Measurements from ENCODE around the gene LNP1. TPM values are rescaled to one million over a fixed set of nuclear protein-coding genes. Genes with fewer than 3 reads are reported as not detected.
A peak's percentile ranks its signal among the peaks of the same experiment; 100 is the strongest.

The LNP1 gene
- total RNA-seq, 3 donors from 2014 or later: 1.2 to 1.7 (median 1.3) TPM

GRCh38 chr3:100492059-100493006 lies 91.0 kb downstream of the LNP1 start, which contains the start of gene TMEM45A:
TMEM45A (plus strand) TSS chr3:100492619; CDS start chr3:100555212, 62,593 bp downstream.
- peak; percentile 93 to 97 (median 97) for DNase-seq
- H3K4me3 ChIP-seq: no peak within 1 kb of the TSS
- intact Hi-C loops (cut with DNase I, micrococcal nuclease): no loop called here
- TF ChIP-seq, protein P1, sequence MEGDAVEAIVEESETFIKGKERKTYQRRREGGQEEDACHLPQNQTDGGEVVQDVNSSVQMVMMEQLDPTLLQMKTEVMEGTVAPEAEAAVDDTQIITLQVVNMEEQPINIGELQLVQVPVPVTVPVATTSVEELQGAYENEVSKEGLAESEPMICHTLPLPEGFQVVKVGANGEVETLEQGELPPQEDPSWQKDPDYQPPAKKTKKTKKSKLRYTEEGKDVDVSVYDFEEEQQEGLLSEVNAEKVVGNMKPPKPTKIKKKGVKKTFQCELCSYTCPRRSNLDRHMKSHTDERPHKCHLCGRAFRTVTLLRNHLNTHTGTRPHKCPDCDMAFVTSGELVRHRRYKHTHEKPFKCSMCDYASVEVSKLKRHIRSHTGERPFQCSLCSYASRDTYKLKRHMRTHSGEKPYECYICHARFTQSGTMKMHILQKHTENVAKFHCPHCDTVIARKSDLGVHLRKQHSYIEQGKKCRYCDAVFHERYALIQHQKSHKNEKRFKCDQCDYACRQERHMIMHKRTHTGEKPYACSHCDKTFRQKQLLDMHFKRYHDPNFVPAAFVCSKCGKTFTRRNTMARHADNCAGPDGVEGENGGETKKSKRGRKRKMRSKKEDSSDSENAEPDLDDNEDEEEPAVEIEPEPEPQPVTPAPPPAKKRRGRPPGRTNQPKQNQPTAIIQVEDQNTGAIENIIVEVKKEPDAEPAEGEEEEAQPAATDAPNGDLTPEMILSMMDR (IDR thresholded peaks at IDR 0.05): no peak
- no peaks in the 10 kb centered on the region for H3K4me1 ChIP-seq (ENCODE audit: low read depth)
- H3K9me3 ChIP-seq: no peaks in the 10 kb centered on the region
- ATAC-seq: peak; percentile 100
- no peaks in the 10 kb centered on the region for H3K36me3 ChIP-seq (ENCODE audit: low read depth)

DNA sequence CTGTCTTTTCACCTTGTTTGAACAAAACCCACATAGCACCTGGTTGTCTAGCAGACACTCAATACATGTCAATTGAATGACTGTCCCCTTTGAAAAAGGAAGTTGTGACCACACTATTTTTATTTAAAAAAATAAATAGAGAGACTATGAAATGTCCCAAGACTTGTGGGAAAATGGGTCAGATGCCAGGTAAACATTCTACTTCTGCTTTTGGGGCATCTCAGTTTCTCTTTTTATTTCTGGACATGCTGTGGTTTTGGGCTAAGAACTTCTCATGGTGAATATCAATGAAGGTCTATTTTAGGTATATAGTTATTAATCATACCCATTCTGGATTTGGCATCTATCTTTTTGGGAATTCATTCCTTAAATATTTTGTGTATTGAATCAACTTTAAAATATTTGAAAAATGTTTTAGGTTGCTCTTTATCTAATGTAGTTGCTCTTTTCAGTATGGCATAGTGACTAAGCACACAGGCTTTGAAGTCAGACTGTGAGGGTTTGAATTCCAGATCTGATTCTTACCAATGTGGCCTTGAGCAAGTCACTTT lies 95.4 kb downstream of the LNP1 start:
- no peak for ATAC-seq
- Histone ChIP-seq H3K4me3 (no peak overlapping the region), H3K9me3 (no peaks in the 10 kb centered on the region), H3K36me3 (ENCODE audit: low read depth) (no peaks in the 10 kb centered on the region), H3K4me1 (ENCODE audit: low read depth) (no peaks in the 10 kb centered on the region)
- DNase-seq: no peak
- TF ChIP-seq, protein P1 (IDR thresholded peaks at IDR 0.05): no peak
- intact Hi-C loops (cut with DNase I, micrococcal nuclease): no loop called here

- TF ChIP-seq, protein P1 (IDR thresholded peaks at IDR 0.05): no peak
- H3K4me3 ChIP-seq: no peak overlapping the region
- H3K36me3 ChIP-seq (ENCODE audit: low read depth): no peaks in the 10 kb centered on the region
- DNase-seq: no peak
- no peaks in the 10 kb centered on the region for H3K4me1 ChIP-seq (ENCODE audit: low read depth)
- no peak for ATAC-seq
- H3K9me3 ChIP-seq: no peaks in the 10 kb centered on the region
- intact Hi-C loops (cut with DNase I, micrococcal nuclease): no loop called here
Observed at GRCh38 chr3:100499651-100500050, 98.3 kb downstream of the LNP1 start.

GRCh38 chr3:100500320-100500880 lies 99.1 kb downstream of the LNP1 start:
- ATAC-seq (no peak), DNase-seq (no peak)
- TF ChIP-seq, protein P1 (IDR thresholded peaks at IDR 0.05): no peak
- no peaks in the 10 kb centered on the region for H3K9me3 ChIP-seq
- no peak overlapping the region for H3K4me3 ChIP-seq
- H3K4me1 ChIP-seq (ENCODE audit: low read depth): no peaks in the 10 kb centered on the region
- no peaks in the 10 kb centered on the region for H3K36me3 ChIP-seq (ENCODE audit: low read depth)
- intact Hi-C loops (cut with DNase I, micrococcal nuclease): no loop called here

DNA sequence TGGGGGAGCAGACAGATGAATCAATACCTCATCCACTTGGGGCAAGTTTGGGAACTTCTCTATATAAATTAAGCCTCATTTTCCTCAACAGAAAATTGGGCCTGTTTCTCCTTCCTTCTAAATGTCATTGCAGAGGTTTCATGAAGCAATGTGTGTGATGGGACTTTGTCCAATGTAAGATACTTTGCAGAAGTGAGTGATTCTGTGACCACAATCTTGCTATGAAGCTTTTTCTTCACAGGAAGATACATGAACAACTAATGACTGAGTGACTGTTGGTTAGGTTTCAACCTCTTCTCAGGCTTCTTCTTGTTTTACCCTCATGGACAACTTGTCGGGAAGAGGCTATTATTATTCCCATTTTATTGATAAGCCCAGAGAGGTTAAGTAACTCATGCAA lies 102.1 kb downstream of the LNP1 start:
- intact Hi-C loops (cut with DNase I, micrococcal nuclease): no loop called here
- H3K9me3 ChIP-seq: no peaks in the 10 kb centered on the region
- TF ChIP-seq, protein P1 (IDR thresholded peaks at IDR 0.05): no peak
- no peak overlapping the region for H3K4me3 ChIP-seq
- no peak for DNase-seq
- H3K36me3 ChIP-seq (ENCODE audit: low read depth): no peaks in the 10 kb centered on the region
- ATAC-seq: no peak
- no peaks in the 10 kb centered on the region for H3K4me1 ChIP-seq (ENCODE audit: low read depth)

Other genes with a start within 250 kb of the LNP1 start
- gene TBC1D23, start 140.5 kb upstream of the LNP1 start, total RNA-seq: 10 to 100 TPM; 43.5 to 45.6 (median 44.0) TPM
- gene NIT2, start 66.8 kb upstream of the LNP1 start, total RNA-seq: 10 to 100 TPM; 27.0 to 35.9 (median 28.2) TPM
- gene TOMM70, start 450 bp upstream of the LNP1 start, total RNA-seq: 10 to 100 TPM; 37.4 to 50.4 (median 44.2) TPM
- gene TMEM45A, start 91.1 kb downstream of the LNP1 start, total RNA-seq: 10 to 100 TPM in 1 of 3 donors, 1 to 10 TPM in 2; 1.9 to 11.4 (median 6.0) TPM
- 10 to 100 TPM in 2 of 3 donors, 1 to 10 TPM in 1; 9.7 to 21.7 (median 13.9) TPM for gene ADGRG7, start 208.1 kb downstream of the LNP1 start, total RNA-seq

Data from mucosa of descending colon (tissue), 3 donors.